B cell (primary cell): ENCODE measurements around the gene TSN. TPM values are rescaled to one million over a fixed set of nuclear protein-coding genes. Genes with fewer than 3 reads are reported as not detected.
A peak's percentile ranks its signal among the peaks of the same experiment; 100 is the strongest.

Source experiments
- ATAC-seq: fragments of 200-7000 bp; cut with Tn5 transposase; one replicate; pipeline ENCODE4 v1.10.0; 2021; ENCODE audit warnings: low read depth, mild to moderate bottlenecking, moderate number of reproducible peaks, moderate library complexity
- CTCF ChIA-PET: fragments of 350-600 bp; sonication (Branson Sonifier 250); formaldehyde crosslinking; loops from one replicate; lab custom pipeline; 2021; ENCODE audit warnings: antibody characterized with exemption, inconsistent platforms; lab: Charles Lee
- POLR2A ChIA-PET: fragments of 350-600 bp; sonication (Branson Sonifier 250); formaldehyde crosslinking; loops from one replicate; lab custom pipeline; 2021; ENCODE audit warnings: antibody characterized with exemption; lab: Charles Lee
- DNase-seq: peaks from one replicate; pipeline ENCODE4 v3.0.0; 2013
- H2AFZ ChIP-seq: 2 replicates; pipeline ENCODE4 v1.6.1; 2012; ENCODE audit warnings: mild to moderate bottlenecking, low read depth, low read length; ENCODE audit not compliant: insufficient read depth, poor library complexity, severe bottlenecking
- H3K27ac ChIP-seq, 2 donors: 1 replicate in 1 of 2; 2 replicates in 1 of 2; pipeline ENCODE4 v1.5.1; 2012 to 2013; ENCODE audit warnings: low read length in 2 of 2, mild to moderate bottlenecking in 2 of 2, moderate library complexity in 1 of 2
- H3K27me3 ChIP-seq, 4 experiments: fragments of 200-600 bp in 1 of 4; sonication (generic) in 1 of 4; replicated peaks in 1 of 4; 1 replicate in 2 of 4; 2 replicates in 2 of 4; pipeline versions ENCODE4 v1.6.1 to v1.7.0; 2013 to 2016; ENCODE audit warnings: low read length in 3 of 4, mild to moderate bottlenecking in 2 of 4, mixed read lengths in 1 of 4, moderate library complexity in 1 of 4; ENCODE audit not compliant: insufficient read depth in 4 of 4, control insufficient read depth in 3 of 4; ENCODE audit errors: control extremely low read depth in 1 of 4
- H3K36me3 ChIP-seq, 2 experiments: replicated peaks in 1 of 2; 1 replicate in 1 of 2; 2 replicates in 1 of 2; pipeline versions ENCODE4 v1.6.1 to v1.7.1; 2013; ENCODE audit warnings: low read length in 1 of 2; ENCODE audit not compliant: insufficient read depth in 2 of 2, control insufficient read depth in 1 of 2; ENCODE audit errors: control extremely low read depth in 1 of 2, extremely low read depth in 1 of 2
- H3K4me1 ChIP-seq, 2 donors: fragments of 200-600 bp in 1 of 2; sonication (generic) in 1 of 2; 1 replicate in 1 of 2; 2 replicates in 1 of 2; pipeline versions ENCODE4 v1.5.1 to v1.6.1; 2013 to 2017; ENCODE audit warnings: low read length in 2 of 2; ENCODE audit not compliant: control insufficient read depth in 2 of 2, insufficient read depth in 2 of 2
- H3K4me2 ChIP-seq: replicated peaks from 2 replicates; pipeline ENCODE3; 2012; ENCODE audit warnings: mild to moderate bottlenecking, low read depth, low read length; ENCODE audit not compliant: poor library complexity, severe bottlenecking
- H3K4me3 ChIP-seq, 5 experiments: fragments of 200-600 bp in 1 of 5; sonication (generic) in 1 of 5; 1 replicate in 3 of 5; 2 replicates in 2 of 5; pipeline versions ENCODE4 v1.5.1 to v1.7.0; 2011 to 2016; ENCODE audit warnings: low read length in 4 of 5, mild to moderate bottlenecking in 4 of 5, low read depth in 2 of 5, control low read depth in 1 of 5, moderate library complexity in 1 of 5; ENCODE audit not compliant: insufficient read depth in 1 of 5; ENCODE audit errors: control extremely low read depth in 1 of 5, extremely low read depth in 1 of 5
- H3K79me2 ChIP-seq: fragments of 200-600 bp; sonication (generic); one replicate; pipeline ENCODE4 v1.6.0; 2016; ENCODE audit warnings: low read length; ENCODE audit not compliant: control insufficient read depth, insufficient read depth
- H3K9ac ChIP-seq: fragments of 200-600 bp; sonication (generic); 2 replicates; pipeline ENCODE4 v1.6.1; 2017; ENCODE audit warnings: mild to moderate bottlenecking, low read length, moderate library complexity
- H3K9me3 ChIP-seq, 3 donors: one replicate each; pipeline versions ENCODE4 v1.6.1 to v1.7.1; 2013; ENCODE audit warnings: low read length in 2 of 3; ENCODE audit not compliant: control insufficient read depth in 2 of 3, insufficient read depth in 1 of 3; ENCODE audit errors: control extremely low read depth in 1 of 3
- H4K20me1 ChIP-seq: 2 replicates; pipeline ENCODE4 v1.6.0; 2012; ENCODE audit warnings: mild to moderate bottlenecking, low read length; ENCODE audit not compliant: insufficient read depth, control insufficient read depth, poor library complexity, severe bottlenecking
- H3K27ac Mint-ChIP-seq: one replicate; pipeline ENCODE4 v1.8.0; 2021; ENCODE audit warnings: mixed read lengths
- H3K27me3 Mint-ChIP-seq: one replicate; pipeline ENCODE4 v1.8.0; 2021; ENCODE audit warnings: mixed read lengths
- H3K4me1 Mint-ChIP-seq: one replicate; pipeline ENCODE4 v1.8.0; 2021; ENCODE audit warnings: mixed read lengths
- H3K4me3 Mint-ChIP-seq: one replicate; pipeline ENCODE4 v1.8.0; 2021; ENCODE audit warnings: mixed read lengths
- H3K9me3 Mint-ChIP-seq: one replicate; pipeline ENCODE4 v1.8.0; 2022; ENCODE audit warnings: mixed read lengths; ENCODE audit not compliant: insufficient read depth
- CTCF ChIP-seq: fragments of 200-600 bp; IDR thresholded peaks from one replicate; pipeline ENCODE4 v1.8.0; 2022; ENCODE audit warnings: antibody characterized with exemption, mild to moderate bottlenecking
- EZH2 ChIP-seq: IDR thresholded peaks from 2 replicates; pipeline ENCODE4 v1.6.1; 2012; ENCODE audit warnings: borderline replicate concordance, low read depth, mild to moderate bottlenecking, moderate library complexity, low read length; ENCODE audit not compliant: insufficient read depth, poor library complexity, severe bottlenecking
- WGBS: methylation state at CpG from one replicate; pipeline ENCODE4 v1.1.5; 2013; ENCODE audit warnings: missing lambda C conversion rate; ENCODE audit not compliant: insufficient coverage; 5-methylcytosine and 5-hydroxymethylcytosine counted together
- intact Hi-C: fragments of 100-400 bp; cut with micrococcal nuclease; formaldehyde crosslinking; loops from one replicate; pipeline ENCODE4 v1.10.0; 2022
- polyA plus RNA-seq: library from polyadenylated mRNA; depleted of rRNA; stranded (reverse); fragments of >200 nt; gene quantifications from 2 replicates; pipeline ENCODE4 v1.2.3, GENCODE V29; 2012
- total RNA-seq, 2 donors: library from RNA; stranded (reverse); fragments of 120-200 nt in 1 of 2; gene quantifications; 1 replicate in 1 of 2; 2 replicates in 1 of 2; pipeline versions ENCODE4 v1.2.3 to v1.2.4, GENCODE V29; 2013 to 2022

Gene TSN
- total and polyA plus RNA-seq, 2 donors (not counting 1 experiment from before 2014, with no cell fraction given): 10.8 to 43.4 TPM

- Histone ChIP-seq H3K27me3 (no peaks in the 10 kb centered on the region), H2AFZ (peak overlapping the region; percentile 34), H3K36me3 (no peaks in the 10 kb centered on the region), H3K79me2 (no peaks in the 10 kb centered on the region), H4K20me1 (no peaks in the 10 kb centered on the region), H3K9ac (no peak overlapping the region), H3K4me2 (no peak overlapping the region), H3K4me1 (no peaks in the 10 kb centered on the region), H3K27ac (no peak overlapping the region), H3K4me3 (no peak overlapping the region), H3K9me3 (no peaks in the 10 kb centered on the region)
- Mint-ChIP-seq H3K4me3 (no peak overlapping the region), H3K9me3 (no peaks in the 10 kb centered on the region), H3K27ac (no peak overlapping the region), H3K27me3 (no peaks in the 10 kb centered on the region), H3K4me1 (no peaks in the 10 kb centered on the region)
- ATAC-seq (no peak), DNase-seq (no peak)
- CTCF ChIA-PET: interaction anchor here (0.6 kb wide), 1 partner anchor 9 kb away, joined by 3 read pairs; no protein-coding TSS in a partner anchor
- WGBS: 100% methylated on average over 3 of the region's 5 CpGs
- POLR2A ChIA-PET: no interaction called here
- intact Hi-C loops: no loop called here
- TF ChIP-seq CTCF (no peak), EZH2 (no peak)
Observed at GRCh38 chr2:121707920-121708361, 47.5 kb upstream of the TSN start.

- intact Hi-C loops: no loop called here
- no peaks in the 10 kb centered on the region for H3K27me3 Mint-ChIP-seq
- 90% methylated on average over 9 of the region's 11 CpGs for WGBS
- no peaks in the 10 kb centered on the region for H3K4me1 Mint-ChIP-seq
- no peak overlapping the region for H3K4me2 ChIP-seq
- no peak overlapping the region for H3K9ac ChIP-seq
- H3K27me3 ChIP-seq: no peaks in the 10 kb centered on the region
- CTCF ChIA-PET: no interaction called here
- H3K79me2 ChIP-seq: no peaks in the 10 kb centered on the region
- H3K27ac Mint-ChIP-seq: no peak overlapping the region
- no peak overlapping the region for H3K4me3 Mint-ChIP-seq
- POLR2A ChIA-PET: no interaction called here
- H3K27ac ChIP-seq: no peak overlapping the region
- no peaks in the 10 kb centered on the region for H3K4me1 ChIP-seq
- no peaks in the 10 kb centered on the region for H3K36me3 ChIP-seq
- ATAC-seq (no peak), DNase-seq (no peak)
- no peaks in the 10 kb centered on the region for H3K9me3 ChIP-seq
- no peaks in the 10 kb centered on the region for H3K9me3 Mint-ChIP-seq
- no peak overlapping the region for H2AFZ ChIP-seq
- no peak overlapping the region for H3K4me3 ChIP-seq
- no peaks in the 10 kb centered on the region for H4K20me1 ChIP-seq
- TF ChIP-seq CTCF (no peak), EZH2 (no peak)
Observed at GRCh38 chr2:121709776-121710469, 45.5 kb upstream of the TSN start.
